ENCODE results near the gene GRIK1. TPM values are rescaled to one million over a fixed set of nuclear protein-coding genes. Genes with fewer than 3 reads are reported as not detected.

Gene GRIK1
- polyA plus RNA-seq, 1 donor (not counting 4 experiments of a cell fraction or from before 2014, with no cell fraction given) = not detected

GRCh38 chr21:29737186-29737585 lies 202.6 kb downstream of the GRIK1 start:
- no peak overlapping the region for H3K4me3 ChIP-seq (ENCODE audit: control insufficient read depth in 2 of 3, extremely low read depth in 1 of 3, insufficient read depth in 2 of 3, low read depth in 1 of 3, low read length in 3 of 3)

GRCh38 chr21:29730281-29730680 lies 209.5 kb downstream of the GRIK1 start:
- H2AFZ ChIP-seq (ENCODE audit: control insufficient read depth, low read length) = no peak overlapping the region
- H3K4me1 ChIP-seq (ENCODE audit: control insufficient read depth, extremely low read depth, insufficient read depth, low read length) = no peaks in the 10 kb centered on the region
- dilution Hi-C loops (cut with MboI; ENCODE audit: extremely low pct_ligation_motif_present, low sequenced_read_pairs) = no loop called here
- no peak for DNase-seq (ENCODE audit: low read depth, low spot score)
- H3K79me2 ChIP-seq (ENCODE audit: control insufficient read depth, insufficient read depth, low read length) = no peaks in the 10 kb centered on the region
- FAIRE-seq = no peak
- H3K27me3 ChIP-seq (ENCODE audit: control insufficient read depth, extremely low read depth, insufficient read depth, low read length) = no peaks in the 10 kb centered on the region
- H3K27ac ChIP-seq (ENCODE audit: control insufficient read depth, insufficient read depth, low read length) = no peak overlapping the region
- no peaks in the 10 kb centered on the region for H3K9me1 ChIP-seq (ENCODE audit: control insufficient read depth, extremely low read depth, insufficient read depth, low read length)
- no peak overlapping the region for H3K4me3 ChIP-seq (ENCODE audit: control insufficient read depth in 2 of 3, extremely low read depth in 1 of 3, insufficient read depth in 2 of 3, low read depth in 1 of 3, low read length in 3 of 3)
- no peak overlapping the region for H3K4me2 ChIP-seq (ENCODE audit: control insufficient read depth, extremely low read depth, insufficient read depth, low read depth, low read length)
- H3K36me3 ChIP-seq (ENCODE audit: control insufficient read depth in 2 of 2, extremely low read depth in 1 of 2, insufficient read depth in 2 of 2, low read length in 2 of 2) = no peaks in the 10 kb centered on the region
- no peaks in the 10 kb centered on the region for H3K9me3 ChIP-seq (ENCODE audit: control insufficient read depth, low read depth, low read length)
- H4K20me1 ChIP-seq (ENCODE audit: control insufficient read depth, extremely low read depth, insufficient read depth, low read length) = no peaks in the 10 kb centered on the region
- H3K9ac ChIP-seq (ENCODE audit: control insufficient read depth, extremely low read depth, insufficient read depth, low read length) = no peak overlapping the region
- TF ChIP-seq CTCF (optimal IDR thresholded peaks at IDR 0.05 in 1 of 3, IDR thresholded peaks at IDR 0.05 in 1 of 3, conservative IDR thresholded peaks at IDR 0.05 in 1 of 3; ENCODE audit: extremely low read depth in 1 of 3, insufficient read depth in 2 of 3, low read length in 3 of 3) (no peak), EZH2 (IDR thresholded peaks at IDR 0.05; ENCODE audit: low read length) (no peak)

More at GRCh38 chr21:29737186-29737585, 202.6 kb downstream of the GRIK1 start:
- Histone ChIP-seq H3K36me3 (ENCODE audit: control insufficient read depth in 2 of 2, extremely low read depth in 1 of 2, insufficient read depth in 2 of 2, low read length in 2 of 2) (no peaks in the 10 kb centered on the region), H3K4me1 (ENCODE audit: control insufficient read depth, extremely low read depth, insufficient read depth, low read length) (no peaks in the 10 kb centered on the region), H3K27me3 (ENCODE audit: control insufficient read depth, extremely low read depth, insufficient read depth, low read length) (no peaks in the 10 kb centered on the region), H2AFZ (ENCODE audit: control insufficient read depth, low read length) (no peak overlapping the region), H4K20me1 (ENCODE audit: control insufficient read depth, extremely low read depth, insufficient read depth, low read length) (no peaks in the 10 kb centered on the region), H3K9me1 (ENCODE audit: control insufficient read depth, extremely low read depth, insufficient read depth, low read length) (no peaks in the 10 kb centered on the region), H3K79me2 (ENCODE audit: control insufficient read depth, insufficient read depth, low read length) (no peaks in the 10 kb centered on the region), H3K4me2 (ENCODE audit: control insufficient read depth, extremely low read depth, insufficient read depth, low read depth, low read length) (no peak overlapping the region), H3K9me3 (ENCODE audit: control insufficient read depth, low read depth, low read length) (no peaks in the 10 kb centered on the region), H3K9ac (ENCODE audit: control insufficient read depth, extremely low read depth, insufficient read depth, low read length) (no peak overlapping the region), H3K27ac (ENCODE audit: control insufficient read depth, insufficient read depth, low read length) (no peak overlapping the region)
- dilution Hi-C loops (cut with MboI; ENCODE audit: extremely low pct_ligation_motif_present, low sequenced_read_pairs) = no loop called here
- DNase-seq (ENCODE audit: low read depth, low spot score) (no peak), FAIRE-seq (no peak)
- TF ChIP-seq CTCF (optimal IDR thresholded peaks at IDR 0.05 in 1 of 3, IDR thresholded peaks at IDR 0.05 in 1 of 3, conservative IDR thresholded peaks at IDR 0.05 in 1 of 3; ENCODE audit: extremely low read depth in 1 of 3, insufficient read depth in 2 of 3, low read length in 3 of 3) (no peak), EZH2 (IDR thresholded peaks at IDR 0.05; ENCODE audit: low read length) (no peak)

Measured in keratinocyte (primary cell).